ENCODE data around the gene PLCL2. TPM values are rescaled to one million over a fixed set of nuclear protein-coding genes. Genes with fewer than 3 reads are reported as not detected.

PLCL2 gene
- total RNA-seq, 1 experiment from 2014 or later: 0.92 TPM

DNA sequence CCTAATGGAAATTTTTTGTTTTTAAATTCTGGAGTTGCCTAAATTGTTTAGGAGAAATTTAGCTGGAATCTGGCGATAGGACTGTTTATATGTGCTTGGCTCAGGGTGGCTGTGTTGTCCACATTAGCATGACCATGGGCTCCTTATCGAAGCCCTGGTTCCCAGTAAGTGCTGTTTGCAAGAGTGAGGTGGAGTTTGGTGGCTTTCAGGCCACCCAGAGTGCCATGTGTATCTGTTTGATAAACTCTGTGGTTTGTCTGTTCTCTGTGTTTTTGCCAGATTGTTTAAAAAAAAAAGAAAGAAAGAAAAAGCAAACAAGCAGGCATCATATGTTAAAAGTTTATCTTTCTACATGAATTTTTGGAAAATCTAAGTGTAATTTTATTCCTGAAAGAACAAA lies 51.5 kb downstream of the PLCL2 start:
- CTCF ChIA-PET: no interaction called here
- Histone ChIP-seq H3K4me1 (ENCODE audit: insufficient read depth, low read length, poor library complexity, severe bottlenecking) (no peaks in the 10 kb centered on the region), H3K36me3 (ENCODE audit: insufficient read depth, low read length, poor library complexity, severe bottlenecking) (no peaks in the 10 kb centered on the region), H3K4me3 (ENCODE audit: low read depth, low read length, poor library complexity, severe bottlenecking) (no peak overlapping the region), H3K9me3 (ENCODE audit: low read depth, low read length, poor library complexity, severe bottlenecking) (no peaks in the 10 kb centered on the region), H3K27ac (ENCODE audit: low read depth, low read length, poor library complexity, severe bottlenecking) (no peak overlapping the region), H3K27me3 (replicated peaks; ENCODE audit: insufficient read depth, low read depth, low read length, poor library complexity) (peaks cover 47% of the 10 kb centered on the region)
- BruUV-seq (replicated peaks): no TSS peak
- TF ChIP-seq EZH2 (IDR thresholded peaks at IDR 0.05; ENCODE audit: borderline replicate concordance, low read depth, low read length, poor library complexity, severe bottlenecking): no peak
- TF ChIP-seq, protein P1, sequence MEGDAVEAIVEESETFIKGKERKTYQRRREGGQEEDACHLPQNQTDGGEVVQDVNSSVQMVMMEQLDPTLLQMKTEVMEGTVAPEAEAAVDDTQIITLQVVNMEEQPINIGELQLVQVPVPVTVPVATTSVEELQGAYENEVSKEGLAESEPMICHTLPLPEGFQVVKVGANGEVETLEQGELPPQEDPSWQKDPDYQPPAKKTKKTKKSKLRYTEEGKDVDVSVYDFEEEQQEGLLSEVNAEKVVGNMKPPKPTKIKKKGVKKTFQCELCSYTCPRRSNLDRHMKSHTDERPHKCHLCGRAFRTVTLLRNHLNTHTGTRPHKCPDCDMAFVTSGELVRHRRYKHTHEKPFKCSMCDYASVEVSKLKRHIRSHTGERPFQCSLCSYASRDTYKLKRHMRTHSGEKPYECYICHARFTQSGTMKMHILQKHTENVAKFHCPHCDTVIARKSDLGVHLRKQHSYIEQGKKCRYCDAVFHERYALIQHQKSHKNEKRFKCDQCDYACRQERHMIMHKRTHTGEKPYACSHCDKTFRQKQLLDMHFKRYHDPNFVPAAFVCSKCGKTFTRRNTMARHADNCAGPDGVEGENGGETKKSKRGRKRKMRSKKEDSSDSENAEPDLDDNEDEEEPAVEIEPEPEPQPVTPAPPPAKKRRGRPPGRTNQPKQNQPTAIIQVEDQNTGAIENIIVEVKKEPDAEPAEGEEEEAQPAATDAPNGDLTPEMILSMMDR (conservative IDR thresholded peaks at IDR 0.05; ENCODE audit: low read depth, low read length): no peak
- DNase-seq (ENCODE audit: low spot score): no peak
- POLR2A ChIA-PET (ENCODE audit: low non-redundant PET): no interaction called here
- intact Hi-C loops (cut with micrococcal nuclease; ENCODE audit: unreplicated experiment): no loop called here

DNA sequence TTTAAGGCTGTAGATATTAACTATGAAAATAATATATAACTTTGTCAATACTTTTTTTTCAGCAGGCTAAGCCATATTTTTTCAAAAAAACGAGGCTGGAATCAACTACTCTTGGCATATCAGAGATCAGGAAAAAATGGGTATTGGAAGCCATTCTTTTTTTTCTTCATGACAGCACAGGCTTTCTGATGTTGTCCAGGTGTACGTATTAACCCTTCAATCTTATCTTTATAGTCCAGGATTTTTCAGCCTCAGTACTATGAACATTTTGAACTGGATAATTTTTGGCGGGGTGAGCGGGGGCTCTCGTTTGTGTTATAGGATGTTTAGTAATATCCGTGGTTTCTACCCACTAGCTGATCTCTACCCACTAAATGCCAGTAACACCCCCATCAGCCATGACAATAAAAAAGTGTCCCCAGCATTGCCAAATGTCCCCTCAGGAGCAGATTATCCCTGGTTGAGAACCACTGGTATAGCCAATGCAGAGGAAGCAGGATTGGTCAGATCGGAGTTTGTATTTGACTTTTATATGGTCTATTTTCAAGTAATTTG lies 52.0 kb downstream of the PLCL2 start:
- ChIA-PET CTCF (no interaction called here), POLR2A (ENCODE audit: low non-redundant PET) (no interaction called here)
- no peaks in the 10 kb centered on the region for H3K36me3 ChIP-seq (ENCODE audit: insufficient read depth, low read length, poor library complexity, severe bottlenecking)
- H3K4me3 ChIP-seq (ENCODE audit: low read depth, low read length, poor library complexity, severe bottlenecking): no peak overlapping the region
- H3K27me3 ChIP-seq (replicated peaks; ENCODE audit: insufficient read depth, low read depth, low read length, poor library complexity): peaks cover 47% of the 10 kb centered on the region
- TF ChIP-seq, protein P1 (conservative IDR thresholded peaks at IDR 0.05; ENCODE audit: low read depth, low read length): no peak
- TF ChIP-seq EZH2 (IDR thresholded peaks at IDR 0.05; ENCODE audit: borderline replicate concordance, low read depth, low read length, poor library complexity, severe bottlenecking): no peak
- no peaks in the 10 kb centered on the region for H3K4me1 ChIP-seq (ENCODE audit: insufficient read depth, low read length, poor library complexity, severe bottlenecking)
- no peak for DNase-seq (ENCODE audit: low spot score)
- no TSS peak for BruUV-seq (replicated peaks)
- no peaks in the 10 kb centered on the region for H3K9me3 ChIP-seq (ENCODE audit: low read depth, low read length, poor library complexity, severe bottlenecking)
- intact Hi-C loops (cut with micrococcal nuclease; ENCODE audit: unreplicated experiment): no loop called here
- no peak overlapping the region for H3K27ac ChIP-seq (ENCODE audit: low read depth, low read length, poor library complexity, severe bottlenecking)

DNA sequence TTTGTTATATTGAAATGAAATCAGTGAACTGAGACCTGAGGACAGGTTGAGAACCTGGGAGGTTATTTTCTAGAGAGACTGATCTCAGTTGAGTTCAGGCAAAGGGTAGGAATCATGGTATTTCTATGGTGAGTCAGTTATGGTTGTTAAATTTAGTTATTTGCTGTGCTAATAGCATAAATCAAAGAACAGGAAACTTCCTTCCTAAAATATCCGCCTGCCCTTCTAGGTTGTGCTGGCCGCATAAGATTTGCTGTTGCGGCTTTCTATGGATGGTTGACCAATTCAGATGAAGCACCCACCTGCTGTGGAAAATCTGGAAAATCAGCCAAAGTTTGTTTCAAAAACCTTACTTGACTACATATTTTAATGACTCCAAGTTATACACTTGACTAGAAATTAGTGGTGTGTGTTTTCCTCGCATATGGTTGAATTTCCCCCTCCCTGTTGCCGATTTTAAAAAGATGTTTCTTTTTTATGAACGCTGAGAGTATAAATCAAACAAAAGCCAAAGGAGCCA lies 52.6 kb downstream of the PLCL2 start:
- intact Hi-C loops (cut with micrococcal nuclease; ENCODE audit: unreplicated experiment): no loop called here
- Histone ChIP-seq H3K4me3 (ENCODE audit: low read depth, low read length, poor library complexity, severe bottlenecking) (no peak overlapping the region), H3K27ac (ENCODE audit: low read depth, low read length, poor library complexity, severe bottlenecking) (no peak overlapping the region), H3K36me3 (ENCODE audit: insufficient read depth, low read length, poor library complexity, severe bottlenecking) (no peaks in the 10 kb centered on the region), H3K4me1 (ENCODE audit: insufficient read depth, low read length, poor library complexity, severe bottlenecking) (no peaks in the 10 kb centered on the region), H3K27me3 (replicated peaks; ENCODE audit: insufficient read depth, low read depth, low read length, poor library complexity) (peaks cover 47% of the 10 kb centered on the region), H3K9me3 (ENCODE audit: low read depth, low read length, poor library complexity, severe bottlenecking) (no peaks in the 10 kb centered on the region)
- TF ChIP-seq, protein P1 (conservative IDR thresholded peaks at IDR 0.05; ENCODE audit: low read depth, low read length): no peak
- TF ChIP-seq EZH2 (IDR thresholded peaks at IDR 0.05; ENCODE audit: borderline replicate concordance, low read depth, low read length, poor library complexity, severe bottlenecking): no peak
- DNase-seq (ENCODE audit: low spot score): no peak
- CTCF ChIA-PET: no interaction called here
- BruUV-seq (replicated peaks): no TSS peak
- POLR2A ChIA-PET (ENCODE audit: low non-redundant PET): no interaction called here
